Lung (tissue), 12 donors: ENCODE data around the gene ATP13A1. TPM values are rescaled to one million over a fixed set of nuclear protein-coding genes. Genes with fewer than 3 reads are reported as not detected.
A peak's percentile ranks its signal among the peaks of the same experiment; 100 is the strongest.
"Not testable (repeated sequence)": the region's sequence is repeated elsewhere in the genome, so short reads cannot be mapped to it uniquely, and the experiment has no call there.

Experiments
- ATAC-seq: fragments of 200-7000 bp; cut with Tn5 transposase; one replicate; pipeline ENCODE4 v1.9.1; 2020; ENCODE audit warnings: moderate number of reproducible peaks; ENCODE audit not compliant: insufficient read depth, low FRiP score
- DNase-seq, 3 donors: peaks; one replicate each; pipeline ENCODE4 v3.0.0-alpha.2; 2013 to 2017
- H3K27ac ChIP-seq, 2 donors: one replicate each; pipeline ENCODE4 v1.5.1; 2013; ENCODE audit warnings: mild to moderate bottlenecking in 2 of 2, moderate library complexity in 2 of 2, control low read depth in 1 of 2, inconsistent platforms in 1 of 2, low read depth in 1 of 2, low read length in 1 of 2
- H3K27me3 ChIP-seq, 3 donors: one replicate each; pipeline ENCODE4 v1.5.1; 2013; ENCODE audit warnings: low read length in 2 of 3; ENCODE audit not compliant: control insufficient read depth in 3 of 3, insufficient read depth in 3 of 3
- H3K36me3 ChIP-seq, 4 donors: one replicate each; pipeline ENCODE4 v1.5.1; 2013; ENCODE audit warnings: low read length in 4 of 4, mild to moderate bottlenecking in 1 of 4, moderate library complexity in 1 of 4; ENCODE audit not compliant: control insufficient read depth in 4 of 4, insufficient read depth in 4 of 4
- H3K4me1 ChIP-seq, 5 donors: one replicate each; pipeline ENCODE4 v1.5.1; 2013; ENCODE audit warnings: low read length in 5 of 5, mild to moderate bottlenecking in 2 of 5, moderate library complexity in 1 of 5; ENCODE audit not compliant: control insufficient read depth in 5 of 5, insufficient read depth in 5 of 5
- H3K4me3 ChIP-seq: one replicate; pipeline ENCODE4 v1.5.1; 2013; ENCODE audit warnings: mild to moderate bottlenecking, control low read depth, moderate library complexity
- H3K9ac ChIP-seq, 2 donors: one replicate each; pipeline ENCODE4 v1.5.1; 2013; ENCODE audit warnings: low read length in 2 of 2, control low read depth in 1 of 2; ENCODE audit not compliant: insufficient read depth in 1 of 2
- H3K9me3 ChIP-seq, 4 donors: one replicate each; pipeline ENCODE4 v1.5.1; 2013; ENCODE audit warnings: low read length in 3 of 4, mild to moderate bottlenecking in 1 of 4, moderate library complexity in 1 of 4; ENCODE audit not compliant: control insufficient read depth in 4 of 4, insufficient read depth in 3 of 4
- WGBS, 2 donors: extraction: QIAGEN DNeasy Blood & Tissue Kit; methylation state at CpG; one replicate each; pipeline ENCODE4 v1.1.7; 2013; 5-methylcytosine and 5-hydroxymethylcytosine counted together
- polyA plus RNA-seq, 2 donors: library from polyadenylated mRNA; stranded (reverse); fragments of 200-250 nt; gene quantifications; one replicate each; pipeline ENCODE4 v1.2.1, GENCODE V29; 2013
- total RNA-seq, 2 donors: library from RNA; depleted of rRNA in 1 of 2; stranded (reverse); fragments of >200 nt in 1 of 2; gene quantifications; one replicate each; pipeline ENCODE4 v1.2.1, GENCODE V29; 2014 to 2021
- TF ChIP-seq, protein P1 (sequence below): IDR thresholded peaks from 2 replicates; pipeline ENCODE4 v1.5.1; 2012; ENCODE audit warnings: mild to moderate bottlenecking; ENCODE audit errors: control extremely low read depth, extremely low read depth
- donor health status: control.
- donor health status: control.
- donor health status: Bipolar disorder and iron deficiency.
- donor health status: healthy.
- donor health status: DM: yes; HTN: yes; CAD: no.

The ATP13A1 gene
- total and polyA plus RNA-seq, 4 donors: 35.7 to 70.4 (median 41.6) TPM

DNA sequence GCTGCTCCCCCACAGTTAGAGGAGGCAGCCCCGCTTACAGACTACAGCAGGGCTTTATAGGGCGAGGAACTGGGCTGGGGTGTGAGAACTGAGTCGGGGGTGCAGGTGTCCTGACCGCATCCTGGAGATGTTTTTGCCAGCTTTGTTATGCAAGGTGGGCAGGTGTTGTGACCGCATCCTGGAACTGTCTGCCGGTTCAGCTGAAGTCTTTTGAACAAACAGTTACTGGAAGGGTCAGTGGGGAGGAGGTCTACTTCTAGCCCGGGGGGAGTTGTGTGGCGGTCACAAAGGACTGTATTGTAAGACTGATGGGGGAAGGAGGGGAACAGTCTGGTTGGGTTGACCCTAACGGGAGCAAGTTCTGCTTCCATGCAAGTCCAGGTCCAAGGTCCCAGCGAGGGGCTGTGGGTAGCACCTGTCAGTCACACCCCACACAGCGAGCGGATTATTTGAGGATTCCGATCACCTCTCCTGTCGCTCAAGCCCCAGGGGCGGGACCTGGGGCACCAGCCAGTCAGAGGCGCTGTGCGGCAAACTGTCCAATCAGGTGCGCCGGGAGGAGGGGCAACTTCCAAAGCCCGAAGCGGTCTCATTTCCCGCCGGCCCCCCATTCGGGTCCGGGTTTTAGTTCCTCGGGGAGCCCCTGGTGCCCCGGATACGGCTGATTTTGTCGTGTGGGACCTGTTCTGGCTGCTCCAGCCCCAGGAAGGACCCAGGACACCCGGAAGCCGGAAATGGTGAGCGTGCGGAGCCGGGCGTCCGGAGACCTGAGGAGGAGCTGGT, 4.9 kb upstream of the ATP13A1 start, which contains the start of gene ZNF101:
Gene ZNF101, plus strand, starts transcription at position 610 of the 783 bp plus-strand sequence. Its CDS starts 125 bp downstream, at position 735.
- Histone ChIP-seq H3K27me3 (no peaks in the 10 kb centered on the region), H3K36me3 (peaks cover 0 to under 1% (median 0%) of the 10 kb centered on the region in 4 donors), H3K4me3 (peak within 1 kb of the TSS; percentile 93), H3K9ac (peak within 1 kb of the TSS; percentile 63 to 82), H3K27ac (peak within 1 kb of the TSS; percentile 79 to 92), H3K9me3 (no peaks in the 10 kb centered on the region), H3K4me1 (peaks cover 0 to 11% (median 4%) of the 10 kb centered on the region in 5 donors)
- TF ChIP-seq, protein P1, sequence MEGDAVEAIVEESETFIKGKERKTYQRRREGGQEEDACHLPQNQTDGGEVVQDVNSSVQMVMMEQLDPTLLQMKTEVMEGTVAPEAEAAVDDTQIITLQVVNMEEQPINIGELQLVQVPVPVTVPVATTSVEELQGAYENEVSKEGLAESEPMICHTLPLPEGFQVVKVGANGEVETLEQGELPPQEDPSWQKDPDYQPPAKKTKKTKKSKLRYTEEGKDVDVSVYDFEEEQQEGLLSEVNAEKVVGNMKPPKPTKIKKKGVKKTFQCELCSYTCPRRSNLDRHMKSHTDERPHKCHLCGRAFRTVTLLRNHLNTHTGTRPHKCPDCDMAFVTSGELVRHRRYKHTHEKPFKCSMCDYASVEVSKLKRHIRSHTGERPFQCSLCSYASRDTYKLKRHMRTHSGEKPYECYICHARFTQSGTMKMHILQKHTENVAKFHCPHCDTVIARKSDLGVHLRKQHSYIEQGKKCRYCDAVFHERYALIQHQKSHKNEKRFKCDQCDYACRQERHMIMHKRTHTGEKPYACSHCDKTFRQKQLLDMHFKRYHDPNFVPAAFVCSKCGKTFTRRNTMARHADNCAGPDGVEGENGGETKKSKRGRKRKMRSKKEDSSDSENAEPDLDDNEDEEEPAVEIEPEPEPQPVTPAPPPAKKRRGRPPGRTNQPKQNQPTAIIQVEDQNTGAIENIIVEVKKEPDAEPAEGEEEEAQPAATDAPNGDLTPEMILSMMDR: no peak
- DNase-seq (peak; percentile 93 to 95 (median 94)), ATAC-seq (peak; percentile 82)
- 1 to 3% methylated on average over 36 of the region's 36 CpGs for WGBS, 2 donors

DNA sequence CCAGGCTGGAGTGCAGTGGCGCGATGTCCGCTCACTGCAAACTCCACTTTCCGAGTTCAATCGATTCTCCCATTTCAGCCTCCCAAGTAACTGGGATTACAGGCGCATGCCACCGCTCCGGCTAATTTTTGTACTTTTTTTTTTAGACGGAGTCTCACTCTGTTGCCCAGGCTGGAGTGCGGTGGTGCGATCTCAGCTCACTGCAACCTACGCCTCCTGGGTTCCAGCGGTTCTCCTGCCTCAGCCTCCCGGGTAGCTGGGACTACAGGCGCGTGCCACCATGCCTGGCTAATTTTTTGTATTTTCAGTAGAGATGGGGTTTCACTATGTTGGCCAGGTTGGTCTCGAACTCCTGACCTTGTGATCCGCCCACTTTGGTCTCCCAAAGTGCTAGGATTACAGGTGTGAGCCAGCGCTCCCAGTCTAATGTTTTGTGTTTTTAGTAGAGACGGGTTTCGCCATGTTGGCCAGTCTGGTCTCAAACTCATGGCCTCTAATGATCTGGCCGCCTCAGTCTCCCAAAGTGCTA, 2.0 kb upstream of the ATP13A1 start:
- 97 to 98% methylated on average over 22 of the region's 22 CpGs for WGBS, 2 donors
- not testable (repeated sequence) for H3K9ac ChIP-seq, DNase-seq, H3K27me3 ChIP-seq, H3K4me3 ChIP-seq, H3K27ac ChIP-seq, ATAC-seq, H3K9me3 ChIP-seq, H3K36me3 ChIP-seq
- H3K4me1 ChIP-seq: peaks cover 0 to 25% (median 12%) of the 10 kb centered on the region in 5 donors

DNA sequence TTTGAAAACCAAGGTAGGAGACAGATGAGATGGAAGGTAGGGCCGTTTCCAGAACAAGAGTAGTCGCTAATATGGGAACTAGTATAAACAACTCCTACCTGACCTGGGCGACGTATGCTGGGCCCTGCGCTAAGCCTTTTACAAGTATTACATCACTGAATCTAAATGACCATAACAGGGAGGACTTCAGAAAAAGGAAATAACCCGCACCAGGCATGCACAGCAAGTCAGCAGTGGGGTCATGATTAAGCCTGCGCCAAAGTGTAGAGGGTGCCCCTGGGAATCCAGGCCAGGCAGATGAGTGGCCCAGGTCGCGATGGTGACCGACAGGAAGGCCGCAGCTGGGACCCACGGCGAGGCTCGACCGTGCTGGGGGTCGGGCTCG, 613 bp downstream of the ATP13A1 start:
- no peak for ATAC-seq
- Histone ChIP-seq H3K27ac (peak overlapping the region; percentile 86 to 99), H3K4me1 (peaks cover 0 to 13% (median 10%) of the 10 kb centered on the region in 5 donors), H3K4me3 (peak overlapping the region; percentile 100), H3K36me3 (peaks cover 11 to 24% (median 20%) of the 10 kb centered on the region in 4 donors), H3K27me3 (no peaks in the 10 kb centered on the region), H3K9me3 (no peaks in the 10 kb centered on the region), H3K9ac (peak overlapping the region; percentile 50 to 75)
- DNase-seq: peak in 1 of 3 donors; percentile 10
- WGBS, 2 donors: 7 to 8% methylated on average over 17 of the region's 17 CpGs
- TF ChIP-seq, protein P1: no peak

DNA sequence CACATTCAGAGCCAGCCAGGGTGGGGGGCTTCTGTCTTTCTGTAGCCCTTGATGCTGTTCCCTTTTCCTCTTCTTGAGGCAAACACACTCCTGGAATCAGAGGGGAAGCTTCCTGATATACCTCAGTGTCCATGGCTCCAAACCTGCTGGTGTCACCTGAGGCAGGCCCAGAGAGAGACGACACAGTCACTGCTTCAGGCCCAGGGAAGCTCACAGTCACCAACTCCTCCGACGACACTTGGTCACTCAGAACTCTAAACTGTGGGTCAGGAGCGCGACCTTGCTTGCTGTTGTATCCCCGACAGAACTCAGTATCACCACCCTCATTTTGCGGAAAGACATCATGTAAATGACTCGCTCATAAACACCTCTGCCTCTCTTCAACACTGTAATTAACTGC, 1.1 kb downstream of the ATP13A1 start:
- peak overlapping the region in 1 of 2 donors; percentile 12 for H3K27ac ChIP-seq
- H3K4me3 ChIP-seq: no peak overlapping the region
- no peaks in the 10 kb centered on the region for H3K27me3 ChIP-seq
- 79 to 85% methylated on average over 8 of the region's 8 CpGs for WGBS, 2 donors
- peaks cover 11 to 27% (median 20%) of the 10 kb centered on the region in 4 donors for H3K36me3 ChIP-seq
- no peaks in the 10 kb centered on the region for H3K9me3 ChIP-seq
- TF ChIP-seq, protein P1: no peak
- H3K9ac ChIP-seq: peak overlapping the region; percentile 50 to 75
- ATAC-seq (no peak), DNase-seq (no peak)
- peaks cover 0 to 13% (median 10%) of the 10 kb centered on the region in 5 donors for H3K4me1 ChIP-seq
